ENCODE measurements around the gene RNF180.
"Not testable (repeated sequence)": the region's sequence is repeated elsewhere in the genome, so short reads cannot be mapped to it uniquely, and the experiment has no call there.

RNF180 gene

GRCh38 chr5:64181440-64181839, 15.8 kb downstream of the RNF180 start:
- no peak for DNase-seq

GRCh38 chr5:64183956-64184355, 18.3 kb downstream of the RNF180 start:
- DNase-seq, result no peak

- no peak for DNase-seq
Observed at GRCh38 chr5:64184832-64185231, 19.2 kb downstream of the RNF180 start.

- DNase-seq, result no peak
Observed at GRCh38 chr5:64188776-64189175, 23.1 kb downstream of the RNF180 start.

- DNase-seq, result no peak
Observed at GRCh38 chr5:64190562-64191306, 25.1 kb downstream of the RNF180 start.

- DNase-seq, result no peak
Observed at GRCh38 chr5:64195981-64196380, 30.3 kb downstream of the RNF180 start.

GRCh38 chr5:64199425-64199824, 33.8 kb downstream of the RNF180 start:
- DNase-seq, result no peak

- no peak for DNase-seq
Observed at GRCh38 chr5:64201996-64202395, 36.4 kb downstream of the RNF180 start.

GRCh38 chr5:64206653-64207052, 41.0 kb downstream of the RNF180 start:
- DNase-seq, result no peak

- DNase-seq, result no peak
Observed at GRCh38 chr5:64207978-64208377, 42.3 kb downstream of the RNF180 start.

- DNase-seq, result no peak
Observed at GRCh38 chr5:64209353-64209752, 43.7 kb downstream of the RNF180 start.

- DNase-seq, result no peak
Observed at GRCh38 chr5:64210866-64211265, 45.2 kb downstream of the RNF180 start.

GRCh38 chr5:64213011-64213410, 47.4 kb downstream of the RNF180 start:
- DNase-seq, result no peak

GRCh38 chr5:64213531-64213930, 47.9 kb downstream of the RNF180 start:
- DNase-seq, result no peak

GRCh38 chr5:64214132-64214531, 48.5 kb downstream of the RNF180 start:
- DNase-seq, result no peak

GRCh38 chr5:64221911-64222310, 56.3 kb downstream of the RNF180 start:
- DNase-seq, result no peak

GRCh38 chr5:64225286-64225981, 59.8 kb downstream of the RNF180 start:
- DNase-seq, result not testable (repeated sequence)

- DNase-seq, result not testable (repeated sequence)
Observed at GRCh38 chr5:64227131-64227537, 61.5 kb downstream of the RNF180 start.

- DNase-seq, result no peak
Observed at GRCh38 chr5:64229163-64229774, 63.6 kb downstream of the RNF180 start.

GRCh38 chr5:64260756-64261155, 95.1 kb downstream of the RNF180 start:
- DNase-seq, result no peak

GRCh38 chr5:64269164-64269563, 103.5 kb downstream of the RNF180 start:
- no peak for DNase-seq

- DNase-seq, result no peak
Observed at GRCh38 chr5:64273276-64273675, 107.6 kb downstream of the RNF180 start.

- no peak for DNase-seq
Observed at GRCh38 chr5:64285188-64286130, 119.8 kb downstream of the RNF180 start.

All from activated CD4-positive, alpha-beta T cell treated with anti-CD3 and anti-CD28 coated beads for 1 hour (primary cell).